Measurements from ENCODE around the gene LHFPL2. TPM values are rescaled to one million over a fixed set of nuclear protein-coding genes. Genes with fewer than 3 reads are reported as not detected.
A peak's percentile ranks its signal among the peaks of the same experiment; 100 is the strongest.

Gene LHFPL2
- total RNA-seq, 1 experiment from 2014 or later, result 43.6 TPM

GRCh38 chr5:78492224-78492623 lies 156.3 kb downstream of the LHFPL2 start:
- intact Hi-C loops (cut with micrococcal nuclease; ENCODE audit: unreplicated experiment), result no loop called here
- H3K4me3 Mint-ChIP-seq (ENCODE audit: low read depth, unreplicated experiment), result no peak overlapping the region
- no peak overlapping the region for H3K27ac Mint-ChIP-seq (ENCODE audit: unreplicated experiment)
- no TSS peak for BruUV-seq (replicated peaks)
- H3K4me1 Mint-ChIP-seq (ENCODE audit: low read depth, unreplicated experiment), result peaks cover 51% of the 10 kb centered on the region
- DNase-seq, result no peak
- no peaks in the 10 kb centered on the region for H3K9me3 Mint-ChIP-seq (ENCODE audit: low read depth, unreplicated experiment)
- no peak for TF ChIP-seq CTCF (IDR thresholded peaks at IDR 0.05; ENCODE audit: unreplicated experiment)
- CTCF ChIA-PET, result no interaction called here
- H3K27me3 Mint-ChIP-seq (ENCODE audit: unreplicated experiment), result no peaks in the 10 kb centered on the region
- peaks cover 33% of the 10 kb centered on the region for H3K36me3 Mint-ChIP-seq (ENCODE audit: insufficient read depth, unreplicated experiment)

GRCh38 chr5:78490709-78491485 lies 157.7 kb downstream of the LHFPL2 start:
- no peaks in the 10 kb centered on the region for H3K9me3 Mint-ChIP-seq (ENCODE audit: low read depth, unreplicated experiment)
- peak; percentile 31 for DNase-seq
- CTCF ChIA-PET, result no interaction called here
- peaks cover 38% of the 10 kb centered on the region for H3K4me1 Mint-ChIP-seq (ENCODE audit: low read depth, unreplicated experiment)
- intact Hi-C loops (cut with micrococcal nuclease; ENCODE audit: unreplicated experiment), result no loop called here
- no peak for TF ChIP-seq CTCF (IDR thresholded peaks at IDR 0.05; ENCODE audit: unreplicated experiment)
- no peak overlapping the region for H3K4me3 Mint-ChIP-seq (ENCODE audit: low read depth, unreplicated experiment)
- peak overlapping the region; percentile 57 for H3K27ac Mint-ChIP-seq (ENCODE audit: unreplicated experiment)
- BruUV-seq (replicated peaks), result no TSS peak
- H3K36me3 Mint-ChIP-seq (ENCODE audit: insufficient read depth, unreplicated experiment), result peaks cover 30% of the 10 kb centered on the region
- no peaks in the 10 kb centered on the region for H3K27me3 Mint-ChIP-seq (ENCODE audit: unreplicated experiment)

- Mint-ChIP-seq H3K36me3 (ENCODE audit: insufficient read depth, unreplicated experiment) (peaks cover 18% of the 10 kb centered on the region), H3K9me3 (ENCODE audit: low read depth, unreplicated experiment) (no peaks in the 10 kb centered on the region), H3K27ac (ENCODE audit: unreplicated experiment) (no peak overlapping the region), H3K27me3 (ENCODE audit: unreplicated experiment) (no peaks in the 10 kb centered on the region), H3K4me1 (ENCODE audit: low read depth, unreplicated experiment) (peaks cover 21% of the 10 kb centered on the region), H3K4me3 (ENCODE audit: low read depth, unreplicated experiment) (no peak overlapping the region)
- CTCF ChIA-PET, result no interaction called here
- no peak for DNase-seq
- no peak for TF ChIP-seq CTCF (IDR thresholded peaks at IDR 0.05; ENCODE audit: unreplicated experiment)
- intact Hi-C loops (cut with micrococcal nuclease; ENCODE audit: unreplicated experiment), result no loop called here
- no TSS peak for BruUV-seq (replicated peaks)
Observed at GRCh38 chr5:78487846-78488245, 160.7 kb downstream of the LHFPL2 start.

- no peaks in the 10 kb centered on the region for H3K27me3 Mint-ChIP-seq (ENCODE audit: unreplicated experiment)
- no peak for TF ChIP-seq CTCF (IDR thresholded peaks at IDR 0.05; ENCODE audit: unreplicated experiment)
- no peaks in the 10 kb centered on the region for H3K9me3 Mint-ChIP-seq (ENCODE audit: low read depth, unreplicated experiment)
- no peak overlapping the region for H3K4me3 Mint-ChIP-seq (ENCODE audit: low read depth, unreplicated experiment)
- peaks cover 18% of the 10 kb centered on the region for H3K36me3 Mint-ChIP-seq (ENCODE audit: insufficient read depth, unreplicated experiment)
- BruUV-seq (replicated peaks), result no TSS peak
- H3K4me1 Mint-ChIP-seq (ENCODE audit: low read depth, unreplicated experiment), result peaks cover 9% of the 10 kb centered on the region
- no peak overlapping the region for H3K27ac Mint-ChIP-seq (ENCODE audit: unreplicated experiment)
- CTCF ChIA-PET, result no interaction called here
- intact Hi-C loops (cut with micrococcal nuclease; ENCODE audit: unreplicated experiment), result no loop called here
- DNase-seq, result no peak
Observed at GRCh38 chr5:78486218-78486617, 162.4 kb downstream of the LHFPL2 start.

All from Calu3 (cell line).